Activated CD8-positive, alpha-beta memory T cell treated with anti-CD3 and anti-CD28 coated beads, Interleukin-2, amount 50 U/mL, for 48 hours (primary cell): ENCODE results near the gene RAB30.

Source experiments
- DNase-seq: peaks from one replicate; pipeline ENCODE4 v3.0.0-alpha.2; 2020

The RAB30 gene

GRCh38 chr11:83071567-83072349 lies at the start of gene RAB30:
TSS of gene RAB30 (minus strand) at chr11:83071897. CDS start at chr11:82997316, 74,581 bp downstream.
- DNase-seq: peak; percentile 90

- DNase-seq: no peak
These were observed 48.6 kb upstream of the RAB30 start for GRCh38 chr11:83120327-83120726.

GRCh38 chr11:83119216-83119615 lies 47.5 kb upstream of the RAB30 start:
- no peak for DNase-seq

GRCh38 chr11:83118814-83119213 lies 47.1 kb upstream of the RAB30 start:
- no peak for DNase-seq

- DNase-seq: no peak
These were observed 44.4 kb upstream of the RAB30 start for GRCh38 chr11:83116015-83116641.

GRCh38 chr11:83115551-83115950 lies 43.9 kb upstream of the RAB30 start:
- no peak for DNase-seq

GRCh38 chr11:83115026-83115425 lies 43.3 kb upstream of the RAB30 start:
- DNase-seq: no peak

- no peak for DNase-seq
These were observed 41.2 kb upstream of the RAB30 start for GRCh38 chr11:83112886-83113285.

- no peak for DNase-seq
These were observed 33.5 kb upstream of the RAB30 start for GRCh38 chr11:83105168-83105567.

- DNase-seq: no peak
These were observed 31.1 kb upstream of the RAB30 start for GRCh38 chr11:83102834-83103233.

- DNase-seq: no peak
These were observed 25.9 kb upstream of the RAB30 start for GRCh38 chr11:83097429-83098075.

- DNase-seq: no peak
These were observed 21.9 kb upstream of the RAB30 start for GRCh38 chr11:83093634-83094033.

GRCh38 chr11:83092488-83093384 lies 21.0 kb upstream of the RAB30 start:
- DNase-seq: no peak

GRCh38 chr11:83088965-83089364 lies 17.3 kb upstream of the RAB30 start:
- DNase-seq: no peak

GRCh38 chr11:83087035-83087434 lies 15.3 kb upstream of the RAB30 start:
- DNase-seq: no peak

GRCh38 chr11:83079820-83080219 lies 8.1 kb upstream of the RAB30 start:
- no peak for DNase-seq

- no peak for DNase-seq
These were observed 6.6 kb upstream of the RAB30 start for GRCh38 chr11:83078269-83078668.

GRCh38 chr11:83073884-83074283 lies 2.2 kb upstream of the RAB30 start:
- DNase-seq: no peak

- DNase-seq: no peak
These were observed 1.6 kb upstream of the RAB30 start for GRCh38 chr11:83073258-83073657.

GRCh38 chr11:83072350-83073242 lies 899 bp upstream of the RAB30 start:
- no peak for DNase-seq

GRCh38 chr11:83070731-83071566 lies 748 bp downstream of the RAB30 start:
- DNase-seq: peak; percentile 66
